ENCODE measurements around the gene CFAP77.

DNA sequence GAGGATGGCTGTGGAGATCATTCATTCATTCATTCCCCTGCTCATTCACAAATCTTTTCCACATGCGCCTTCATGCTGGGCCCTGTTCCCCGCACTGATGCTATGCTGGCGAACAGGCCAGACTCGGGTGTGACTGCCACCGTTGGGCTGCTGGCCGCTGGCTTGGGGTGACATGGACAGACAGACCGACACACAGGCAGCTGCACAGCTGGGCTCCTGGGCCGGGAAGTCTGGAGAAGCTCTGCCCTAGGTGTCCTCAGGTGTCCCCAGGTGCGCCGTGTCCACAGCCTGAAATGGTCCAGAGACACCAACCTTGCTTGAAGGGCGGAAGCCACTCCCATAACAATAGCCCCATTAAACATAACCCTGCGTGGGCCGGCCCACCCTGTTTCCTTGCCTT lies 137.4 kb downstream of the CFAP77 start:
- TF ChIP-seq, protein P1, sequence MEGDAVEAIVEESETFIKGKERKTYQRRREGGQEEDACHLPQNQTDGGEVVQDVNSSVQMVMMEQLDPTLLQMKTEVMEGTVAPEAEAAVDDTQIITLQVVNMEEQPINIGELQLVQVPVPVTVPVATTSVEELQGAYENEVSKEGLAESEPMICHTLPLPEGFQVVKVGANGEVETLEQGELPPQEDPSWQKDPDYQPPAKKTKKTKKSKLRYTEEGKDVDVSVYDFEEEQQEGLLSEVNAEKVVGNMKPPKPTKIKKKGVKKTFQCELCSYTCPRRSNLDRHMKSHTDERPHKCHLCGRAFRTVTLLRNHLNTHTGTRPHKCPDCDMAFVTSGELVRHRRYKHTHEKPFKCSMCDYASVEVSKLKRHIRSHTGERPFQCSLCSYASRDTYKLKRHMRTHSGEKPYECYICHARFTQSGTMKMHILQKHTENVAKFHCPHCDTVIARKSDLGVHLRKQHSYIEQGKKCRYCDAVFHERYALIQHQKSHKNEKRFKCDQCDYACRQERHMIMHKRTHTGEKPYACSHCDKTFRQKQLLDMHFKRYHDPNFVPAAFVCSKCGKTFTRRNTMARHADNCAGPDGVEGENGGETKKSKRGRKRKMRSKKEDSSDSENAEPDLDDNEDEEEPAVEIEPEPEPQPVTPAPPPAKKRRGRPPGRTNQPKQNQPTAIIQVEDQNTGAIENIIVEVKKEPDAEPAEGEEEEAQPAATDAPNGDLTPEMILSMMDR (conservative IDR thresholded peaks at IDR 0.05; ENCODE audit: low read depth, low read length), result no peak
- TF ChIP-seq EZH2 (IDR thresholded peaks at IDR 0.05; ENCODE audit: low read length, unreplicated experiment) (no peak), EZH2phosphoT487 (IDR thresholded peaks at IDR 0.05; ENCODE audit: borderline replicate concordance, low read length) (no peak)

All from PC-3 (cell line).